Central memory CD8-positive, alpha-beta T cell (primary cell): ENCODE data around the gene LMO7.

Source experiments
- ATAC-seq: fragments of 150-1000 bp; cut with Tn5 transposase; replicated peaks from 2 replicates; pipeline ENCODE4 v1.10.0; 2022; ENCODE audit warnings: mild to moderate bottlenecking, moderate FRiP score, moderate number of reproducible peaks; ENCODE audit not compliant: poor library complexity, severe bottlenecking; ENCODE audit errors: extremely low read depth
- DNase-seq, 2 donors: peaks; one replicate each; pipeline ENCODE4 v3.0.0; 2021; ENCODE audit warnings: low spot score in 2 of 2
- H3K27ac Mint-ChIP-seq: one replicate; pipeline ENCODE4 v1.8.0; 2022; ENCODE audit warnings: low read depth, mild to moderate bottlenecking, moderate library complexity, mixed read lengths
- H3K27me3 Mint-ChIP-seq: one replicate; pipeline ENCODE4 v1.8.0; 2022; ENCODE audit warnings: mixed read lengths
- H3K36me3 Mint-ChIP-seq: one replicate; pipeline ENCODE4 v1.8.0; 2022; ENCODE audit warnings: mild to moderate bottlenecking, moderate library complexity, mixed read lengths; ENCODE audit not compliant: insufficient read depth
- H3K4me1 Mint-ChIP-seq: one replicate; pipeline ENCODE4 v1.8.0; 2022; ENCODE audit warnings: mixed read lengths
- H3K4me3 Mint-ChIP-seq: one replicate; pipeline ENCODE4 v1.8.0; 2022; ENCODE audit warnings: mild to moderate bottlenecking, moderate library complexity, mixed read lengths
- H3K9me3 Mint-ChIP-seq: one replicate; pipeline ENCODE4 v1.8.0; 2022; ENCODE audit warnings: mixed read lengths

LMO7 gene

GRCh38 chr13:75761369-75761768 is 125.2 kb downstream of the LMO7 start:
- DNase-seq, result no peak

GRCh38 chr13:75762076-75762937 is 126.2 kb downstream of the LMO7 start:
- Mint-ChIP-seq H3K27ac (peak overlapping the region; percentile 68), H3K27me3 (no peaks in the 10 kb centered on the region), H3K4me3 (peak overlapping the region; percentile 72), H3K4me1 (peaks cover 34% of the 10 kb centered on the region), H3K9me3 (no peaks in the 10 kb centered on the region), H3K36me3 (peaks cover 4% of the 10 kb centered on the region)
- ATAC-seq (peak; percentile 65), DNase-seq (no peak)

More at GRCh38 chr13:75761369-75761768, 125.2 kb downstream of the LMO7 start:
- Mint-ChIP-seq H3K9me3 (no peaks in the 10 kb centered on the region), H3K27ac (peak overlapping the region; percentile 68), H3K36me3 (peaks cover 4% of the 10 kb centered on the region), H3K4me3 (peak overlapping the region; percentile 72), H3K4me1 (peaks cover 36% of the 10 kb centered on the region), H3K27me3 (no peaks in the 10 kb centered on the region)
- ATAC-seq, result peak; percentile 42

- no peak for ATAC-seq
- no peaks in the 10 kb centered on the region for H3K9me3 Mint-ChIP-seq
- DNase-seq, result no peak
- peaks cover 4% of the 10 kb centered on the region for H3K36me3 Mint-ChIP-seq
- H3K27ac Mint-ChIP-seq, result peak overlapping the region; percentile 68
- H3K27me3 Mint-ChIP-seq, result no peaks in the 10 kb centered on the region
- peak overlapping the region; percentile 72 for H3K4me3 Mint-ChIP-seq
- H3K4me1 Mint-ChIP-seq, result peaks cover 29% of the 10 kb centered on the region
Observed at GRCh38 chr13:75762955-75763354, 126.8 kb downstream of the LMO7 start.

GRCh38 chr13:75763512-75763911 is 127.4 kb downstream of the LMO7 start:
- ATAC-seq, result no peak
- DNase-seq, result no peak

GRCh38 chr13:75764251-75764925 is 128.3 kb downstream of the LMO7 start:
- no peaks in the 10 kb centered on the region for H3K27me3 Mint-ChIP-seq
- H3K27ac Mint-ChIP-seq, result no peak overlapping the region
- H3K4me3 Mint-ChIP-seq, result no peak overlapping the region
- H3K4me1 Mint-ChIP-seq, result peaks cover 29% of the 10 kb centered on the region
- peaks cover 4% of the 10 kb centered on the region for H3K36me3 Mint-ChIP-seq
- no peak for ATAC-seq
- H3K9me3 Mint-ChIP-seq, result no peaks in the 10 kb centered on the region
- no peak for DNase-seq

More at GRCh38 chr13:75763512-75763911, 127.4 kb downstream of the LMO7 start:
- H3K27me3 Mint-ChIP-seq, result no peaks in the 10 kb centered on the region
- no peak overlapping the region for H3K4me3 Mint-ChIP-seq
- no peaks in the 10 kb centered on the region for H3K9me3 Mint-ChIP-seq
- peaks cover 29% of the 10 kb centered on the region for H3K4me1 Mint-ChIP-seq
- peaks cover 4% of the 10 kb centered on the region for H3K36me3 Mint-ChIP-seq
- H3K27ac Mint-ChIP-seq, result no peak overlapping the region

GRCh38 chr13:75764926-75765310 is 128.8 kb downstream of the LMO7 start:
- peaks cover 26% of the 10 kb centered on the region for H3K4me1 Mint-ChIP-seq

GRCh38 chr13:75766636-75767035 is 130.5 kb downstream of the LMO7 start:
- Mint-ChIP-seq H3K9me3 (no peaks in the 10 kb centered on the region), H3K36me3 (peaks cover 4% of the 10 kb centered on the region), H3K27ac (no peak overlapping the region), H3K27me3 (no peaks in the 10 kb centered on the region), H3K4me1 (peaks cover 20% of the 10 kb centered on the region), H3K4me3 (no peak overlapping the region)
- ATAC-seq (no peak), DNase-seq (no peak)

More at GRCh38 chr13:75764926-75765310, 128.8 kb downstream of the LMO7 start:
- Mint-ChIP-seq H3K9me3 (no peaks in the 10 kb centered on the region), H3K4me3 (no peak overlapping the region), H3K27me3 (no peaks in the 10 kb centered on the region), H3K36me3 (peaks cover 4% of the 10 kb centered on the region), H3K27ac (no peak overlapping the region)
- ATAC-seq (no peak), DNase-seq (no peak)

- Mint-ChIP-seq H3K36me3 (no peaks in the 10 kb centered on the region), H3K4me1 (peaks cover 8% of the 10 kb centered on the region), H3K9me3 (no peaks in the 10 kb centered on the region), H3K4me3 (no peak overlapping the region), H3K27ac (no peak overlapping the region), H3K27me3 (no peaks in the 10 kb centered on the region)
- no peak for ATAC-seq
- no peak for DNase-seq
Observed at GRCh38 chr13:75769141-75769905, 133.2 kb downstream of the LMO7 start.

- Mint-ChIP-seq H3K9me3 (no peaks in the 10 kb centered on the region), H3K27me3 (no peaks in the 10 kb centered on the region), H3K4me3 (no peak overlapping the region), H3K4me1 (peaks cover 8% of the 10 kb centered on the region), H3K36me3 (no peaks in the 10 kb centered on the region), H3K27ac (no peak overlapping the region)
- DNase-seq (no peak), ATAC-seq (no peak)
Observed at GRCh38 chr13:75770164-75770563, 134.0 kb downstream of the LMO7 start.

GRCh38 chr13:75770592-75771011 is 134.5 kb downstream of the LMO7 start:
- H3K4me3 Mint-ChIP-seq, result no peak overlapping the region

GRCh38 chr13:75771226-75771625 is 135.1 kb downstream of the LMO7 start:
- H3K27me3 Mint-ChIP-seq, result no peaks in the 10 kb centered on the region
- no peaks in the 10 kb centered on the region for H3K9me3 Mint-ChIP-seq
- no peak overlapping the region for H3K27ac Mint-ChIP-seq
- H3K4me3 Mint-ChIP-seq, result no peak overlapping the region
- H3K36me3 Mint-ChIP-seq, result no peaks in the 10 kb centered on the region
- ATAC-seq (no peak), DNase-seq (no peak)
- H3K4me1 Mint-ChIP-seq, result no peaks in the 10 kb centered on the region

More at GRCh38 chr13:75770592-75771011, 134.5 kb downstream of the LMO7 start:
- H3K27ac Mint-ChIP-seq, result no peak overlapping the region
- no peaks in the 10 kb centered on the region for H3K9me3 Mint-ChIP-seq
- H3K27me3 Mint-ChIP-seq, result no peaks in the 10 kb centered on the region
- H3K36me3 Mint-ChIP-seq, result no peaks in the 10 kb centered on the region
- DNase-seq (no peak), ATAC-seq (no peak)
- H3K4me1 Mint-ChIP-seq, result peaks cover 4% of the 10 kb centered on the region

GRCh38 chr13:75771818-75772217 is 135.7 kb downstream of the LMO7 start:
- ATAC-seq, result no peak
- Mint-ChIP-seq H3K4me3 (no peak overlapping the region), H3K4me1 (no peaks in the 10 kb centered on the region), H3K27ac (no peak overlapping the region), H3K27me3 (no peaks in the 10 kb centered on the region), H3K36me3 (no peaks in the 10 kb centered on the region), H3K9me3 (no peaks in the 10 kb centered on the region)
- DNase-seq, result no peak
